Esophagus squamous epithelium (tissue), 5 donors: Measurements from ENCODE around the gene FRYL. TPM values are rescaled to one million over a fixed set of nuclear protein-coding genes. Genes with fewer than 3 reads are reported as not detected.
"Not testable (repeated sequence)": the region's sequence is repeated elsewhere in the genome, so short reads cannot be mapped to it uniquely, and the experiment has no call there.

Experiments
- DNase-seq: peaks from one replicate; lab custom pipeline; 2025; lab: John Stamatoyannopoulos, UW
- H3K27ac ChIP-seq, 4 donors: fragments of 200-600 bp; sonication (generic); one replicate each; pipeline ENCODE4 v1.5.1; 2016 to 2019; ENCODE audit warnings: mild to moderate bottlenecking in 1 of 4
- H3K27me3 ChIP-seq, 4 donors: fragments of 200-600 bp; sonication (generic); 1 replicate in 3 of 4; 2 replicates in 1 of 4; pipeline versions ENCODE4 v1.5.1 to v1.6.0; 2017 to 2021; ENCODE audit warnings: antibody characterized with exemption in 1 of 4
- H3K36me3 ChIP-seq, 3 donors: fragments of 200-600 bp; sonication (generic); one replicate each; pipeline ENCODE4 v1.5.1; 2016 to 2019
- H3K4me1 ChIP-seq, 3 donors: fragments of 200-600 bp; sonication (generic); one replicate each; pipeline ENCODE4 v1.5.1; 2017 to 2019
- H3K4me3 ChIP-seq, 4 donors: fragments of 200-600 bp; sonication (generic); 1 replicate in 3 of 4; 2 replicates in 1 of 4; pipeline ENCODE4 v1.5.1; 2016 to 2019; ENCODE audit warnings: mild to moderate bottlenecking in 2 of 4, moderate library complexity in 1 of 4
- H3K9me3 ChIP-seq, 3 donors: fragments of 200-600 bp; sonication (generic); one replicate each; pipeline ENCODE4 v1.5.1; 2016 to 2019
- POLR2A ChIP-seq, 4 donors: fragments of 450-650 bp; IDR thresholded peaks; one replicate each; pipeline ENCODE4 v1.6.1; 2017; ENCODE audit warnings: antibody characterized with exemption in 4 of 4, mild to moderate bottlenecking in 4 of 4, moderate library complexity in 3 of 4
- WGBS, 2 donors: methylation state at CpG; one replicate each; pipeline ENCODE4 v1.1.5; 2018; 5-methylcytosine and 5-hydroxymethylcytosine counted together
- intact Hi-C: fragments of 100-400 bp; cut with DNase I; formaldehyde crosslinking; loops from one replicate; pipeline ENCODE4 v1.15.0; 2022
- total RNA-seq, 4 donors: library from RNA; depleted of rRNA; stranded (reverse); fragments of >200 nt; gene quantifications; one replicate each; pipeline ENCODE4 v1.1.0, GENCODE V29; 2016
- TF ChIP-seq, protein P1 (sequence below), 6 experiments: fragments of 450-650 bp in 4 of 6; fragments of 200-600 bp in 2 of 6; sonication (generic) in 2 of 6; IDR thresholded peaks; one replicate each; pipeline ENCODE4 v1.5.1; 2016 to 2019; ENCODE audit warnings: antibody characterized with exemption in 6 of 6, mild to moderate bottlenecking in 4 of 6, moderate library complexity in 4 of 6
- donor health status: DM: yes; HTN: yes; CAD: no.

The FRYL gene
- total RNA-seq, 4 donors from 2014 or later = 26.1 to 69.6 (median 38.1) TPM

DNA sequence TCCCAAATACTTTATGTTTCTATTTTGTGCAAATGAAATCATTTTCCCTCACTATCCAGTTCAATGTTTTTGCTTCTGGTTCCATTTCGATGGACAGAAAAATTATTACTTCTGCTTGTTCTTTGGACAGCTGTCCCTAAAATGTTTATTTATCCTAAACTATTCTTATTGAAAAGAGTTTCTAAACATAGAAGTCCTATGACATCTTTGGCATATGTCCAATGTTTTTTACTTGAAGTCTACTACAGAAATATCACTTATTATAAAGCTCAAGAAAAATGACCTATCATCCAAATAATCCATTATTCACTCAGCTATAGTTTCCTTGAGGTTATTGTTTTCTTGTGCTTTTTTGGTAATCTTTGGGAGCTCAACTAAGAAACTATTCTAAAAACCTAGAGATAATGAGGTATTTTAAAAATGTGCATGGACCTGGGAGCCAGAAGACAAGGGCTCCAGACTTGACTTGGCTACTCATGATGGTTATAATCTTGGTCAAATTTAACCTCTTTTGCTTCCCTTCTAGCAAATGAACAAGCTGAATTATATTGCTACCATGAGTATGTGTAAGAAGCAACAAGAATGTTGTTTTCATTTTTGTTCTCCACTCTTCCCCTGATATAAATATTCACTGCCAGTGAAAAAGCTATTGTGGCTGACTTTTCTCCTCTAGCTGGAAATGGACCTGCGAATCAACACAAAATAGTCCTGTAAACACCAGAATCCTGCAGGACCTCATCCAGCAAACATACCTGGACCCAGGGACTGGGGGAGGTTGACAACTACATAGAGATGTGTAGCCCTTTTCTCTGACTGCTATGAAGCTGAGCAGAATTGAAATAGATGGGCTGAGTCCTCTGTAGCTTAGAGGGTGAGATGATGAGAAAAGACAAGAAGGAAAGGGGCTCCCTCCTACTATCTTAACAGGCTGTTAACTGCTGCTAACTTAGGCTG lies 137.4 kb downstream of the FRYL start:
- H3K4me1 ChIP-seq = peaks cover 0 to 25% (median 8%) of the 10 kb centered on the region in 3 donors
- no peak overlapping the region for H3K27ac ChIP-seq
- no peaks in the 10 kb centered on the region for H3K27me3 ChIP-seq
- H3K9me3 ChIP-seq = no peaks in the 10 kb centered on the region
- WGBS, 2 donors = 39 to 66% methylated on average over 2 of the region's 2 CpGs
- H3K4me3 ChIP-seq = no peak overlapping the region
- H3K36me3 ChIP-seq = no peaks in the 10 kb centered on the region
- no peak for DNase-seq
- no peak for TF ChIP-seq POLR2A (IDR thresholded peaks at IDR 0.05)
- TF ChIP-seq, protein P1, sequence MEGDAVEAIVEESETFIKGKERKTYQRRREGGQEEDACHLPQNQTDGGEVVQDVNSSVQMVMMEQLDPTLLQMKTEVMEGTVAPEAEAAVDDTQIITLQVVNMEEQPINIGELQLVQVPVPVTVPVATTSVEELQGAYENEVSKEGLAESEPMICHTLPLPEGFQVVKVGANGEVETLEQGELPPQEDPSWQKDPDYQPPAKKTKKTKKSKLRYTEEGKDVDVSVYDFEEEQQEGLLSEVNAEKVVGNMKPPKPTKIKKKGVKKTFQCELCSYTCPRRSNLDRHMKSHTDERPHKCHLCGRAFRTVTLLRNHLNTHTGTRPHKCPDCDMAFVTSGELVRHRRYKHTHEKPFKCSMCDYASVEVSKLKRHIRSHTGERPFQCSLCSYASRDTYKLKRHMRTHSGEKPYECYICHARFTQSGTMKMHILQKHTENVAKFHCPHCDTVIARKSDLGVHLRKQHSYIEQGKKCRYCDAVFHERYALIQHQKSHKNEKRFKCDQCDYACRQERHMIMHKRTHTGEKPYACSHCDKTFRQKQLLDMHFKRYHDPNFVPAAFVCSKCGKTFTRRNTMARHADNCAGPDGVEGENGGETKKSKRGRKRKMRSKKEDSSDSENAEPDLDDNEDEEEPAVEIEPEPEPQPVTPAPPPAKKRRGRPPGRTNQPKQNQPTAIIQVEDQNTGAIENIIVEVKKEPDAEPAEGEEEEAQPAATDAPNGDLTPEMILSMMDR (IDR thresholded peaks at IDR 0.05) = no peak
- intact Hi-C loops = no loop called here

DNA sequence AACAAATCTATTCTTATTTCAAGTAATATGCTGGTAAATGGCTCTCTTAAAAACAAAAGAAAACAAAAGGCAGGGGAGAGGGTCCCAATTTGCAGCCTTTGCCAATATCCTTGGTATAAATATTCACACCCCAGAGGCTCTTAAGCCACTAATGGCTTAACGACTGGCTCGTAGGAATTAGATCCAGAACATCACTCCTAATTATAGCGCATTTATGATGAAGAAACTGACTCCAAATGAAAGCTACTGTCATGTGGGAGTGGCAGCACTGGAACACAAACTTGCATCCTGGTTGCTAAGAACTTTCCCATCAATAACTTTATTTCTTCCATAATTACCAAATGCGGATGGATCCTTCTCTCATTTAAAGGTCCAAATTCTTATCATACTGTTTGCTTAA lies 138.7 kb downstream of the FRYL start:
- no peak overlapping the region for H3K27ac ChIP-seq
- H3K36me3 ChIP-seq = no peaks in the 10 kb centered on the region
- 82 to 87% methylated on average over 4 of the region's 4 CpGs for WGBS, 2 donors
- no peaks in the 10 kb centered on the region for H3K9me3 ChIP-seq
- no peaks in the 10 kb centered on the region for H3K27me3 ChIP-seq
- H3K4me1 ChIP-seq = peaks cover 0 to 26% (median 8%) of the 10 kb centered on the region in 3 donors
- DNase-seq = no peak
- no peak overlapping the region for H3K4me3 ChIP-seq
- intact Hi-C loops = no loop called here
- no peak for TF ChIP-seq POLR2A (IDR thresholded peaks at IDR 0.05)
- TF ChIP-seq, protein P1 (IDR thresholded peaks at IDR 0.05) = no peak

DNA sequence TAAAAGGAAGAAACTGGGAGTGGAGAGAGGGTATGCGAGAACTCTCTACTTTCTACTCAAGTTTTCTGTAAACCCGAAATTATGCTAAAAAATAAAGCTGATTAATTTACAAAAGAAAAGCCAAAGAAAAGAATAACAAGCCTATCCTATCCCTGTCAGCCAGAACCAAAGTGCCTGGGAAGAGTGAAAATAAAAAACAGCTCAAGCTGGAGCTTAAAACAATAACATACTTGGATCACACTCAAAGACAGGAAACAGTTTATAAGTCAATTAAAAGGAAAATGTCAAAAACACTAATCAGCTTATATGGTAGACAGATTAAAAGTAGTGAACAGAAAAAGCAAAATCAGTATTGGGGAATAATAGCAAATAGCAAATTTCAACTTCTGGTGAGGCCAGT lies 139.4 kb downstream of the FRYL start:
- Histone ChIP-seq H3K27me3 (no peaks in the 10 kb centered on the region), H3K4me1 (peaks cover 0 to 33% (median 8%) of the 10 kb centered on the region in 3 donors), H3K36me3 (no peaks in the 10 kb centered on the region), H3K27ac (no peak overlapping the region), H3K4me3 (no peak overlapping the region), H3K9me3 (no peaks in the 10 kb centered on the region)
- intact Hi-C loops = no loop called here
- WGBS, 2 donors = 69 to 87% methylated on average over 2 of the region's 2 CpGs
- DNase-seq = no peak
- TF ChIP-seq, protein P1 (IDR thresholded peaks at IDR 0.05) = no peak
- no peak for TF ChIP-seq POLR2A (IDR thresholded peaks at IDR 0.05)

DNA sequence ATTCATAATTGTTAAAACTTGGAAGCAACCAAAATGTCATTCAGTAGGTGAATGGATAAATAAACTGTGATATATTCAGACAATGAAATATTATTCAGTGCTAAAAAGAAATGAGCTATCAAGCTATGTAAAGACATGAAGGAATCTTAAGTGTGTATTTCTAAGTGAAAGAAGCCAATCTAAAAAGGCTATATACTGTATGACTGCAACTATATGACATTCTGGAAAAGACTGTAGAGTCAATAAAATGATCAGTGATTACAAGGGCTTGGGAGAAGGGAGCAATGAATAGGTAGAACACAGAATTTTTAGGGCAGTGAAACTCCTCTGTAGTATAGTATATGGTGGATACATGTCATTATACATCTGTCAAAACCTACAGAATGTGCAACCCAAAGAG lies 139.9 kb downstream of the FRYL start:
- H3K4me3 ChIP-seq = no peak overlapping the region
- H3K27me3 ChIP-seq = no peaks in the 10 kb centered on the region
- H3K4me1 ChIP-seq = peaks cover 3 to 38% (median 8%) of the 10 kb centered on the region in 3 donors
- TF ChIP-seq POLR2A (IDR thresholded peaks at IDR 0.05) = no peak
- TF ChIP-seq, protein P1 (IDR thresholded peaks at IDR 0.05) = no peak
- no peaks in the 10 kb centered on the region for H3K9me3 ChIP-seq
- H3K27ac ChIP-seq = no peak overlapping the region
- no peaks in the 10 kb centered on the region for H3K36me3 ChIP-seq
- intact Hi-C loops = no loop called here
- no peak for DNase-seq

DNA sequence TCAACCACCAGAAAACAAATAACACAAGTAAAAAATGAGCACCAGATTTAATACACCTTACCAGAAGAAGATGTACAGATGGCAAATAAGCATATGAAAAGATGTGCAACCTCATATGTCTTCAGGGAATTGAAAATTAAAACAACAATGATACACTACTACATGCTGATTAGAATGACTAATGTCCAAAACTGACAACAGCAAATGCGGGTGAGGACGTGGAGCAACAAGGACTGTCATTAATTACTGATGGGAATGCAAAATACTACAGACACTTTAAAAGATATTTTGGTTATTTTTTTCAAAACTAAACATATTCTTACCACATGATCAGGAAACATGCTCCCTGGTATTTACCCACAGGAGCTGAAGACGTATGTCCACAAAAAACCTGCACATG lies 140.3 kb downstream of the FRYL start:
- DNase-seq = no peak
- WGBS, 2 donors = 69 to 82% methylated on average over 3 of the region's 3 CpGs
- no peaks in the 10 kb centered on the region for H3K9me3 ChIP-seq
- no peaks in the 10 kb centered on the region for H3K36me3 ChIP-seq
- no peak overlapping the region for H3K4me3 ChIP-seq
- H3K27me3 ChIP-seq = no peaks in the 10 kb centered on the region
- H3K27ac ChIP-seq = no peak overlapping the region
- TF ChIP-seq, protein P1 (IDR thresholded peaks at IDR 0.05) = no peak
- TF ChIP-seq POLR2A (IDR thresholded peaks at IDR 0.05) = no peak
- peaks cover 6 to 40% (median 8%) of the 10 kb centered on the region in 3 donors for H3K4me1 ChIP-seq
- intact Hi-C loops = no loop called here

DNA sequence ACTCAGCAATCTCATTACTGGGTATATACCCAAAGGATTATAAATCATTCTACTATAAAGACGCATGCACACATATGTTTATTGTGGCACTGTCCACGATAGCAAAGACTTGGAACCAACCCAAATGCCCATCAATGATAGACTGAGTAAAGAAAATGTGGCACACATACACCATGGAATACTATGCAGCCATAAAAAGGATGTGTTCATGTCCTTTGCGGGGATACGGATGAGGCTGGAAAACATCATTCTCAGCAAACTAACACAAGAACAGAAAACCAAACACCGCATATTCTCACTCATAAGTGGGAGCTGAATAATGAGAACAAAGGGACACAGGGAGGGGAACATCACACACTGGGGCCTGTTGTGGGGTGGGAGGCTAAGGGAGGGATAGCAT lies 141.5 kb downstream of the FRYL start:
- H3K4me1 ChIP-seq = peaks cover 6 to 40% (median 8%) of the 10 kb centered on the region in 3 donors
- H3K4me3 ChIP-seq, H3K9me3 ChIP-seq, DNase-seq, H3K36me3 ChIP-seq, intact Hi-C loops, H3K27me3 ChIP-seq, H3K27ac ChIP-seq: not testable (repeated sequence)
- WGBS, 2 donors = 83 to 94% methylated on average over 5 of the region's 5 CpGs
